IPS-20b (cell line): ENCODE data around the gene SULT1A2.
"Not testable (repeated sequence)": the region's sequence is repeated elsewhere in the genome, so short reads cannot be mapped to it uniquely, and the experiment has no call there.

ENCODE experiments used
- H3K27ac ChIP-seq: one replicate; pipeline ENCODE4 v1.5.1; 2013; ENCODE audit warnings: low read length
- H3K27me3 ChIP-seq: 2 replicates; pipeline ENCODE4 v1.6.1; 2013; ENCODE audit warnings: mild to moderate bottlenecking, low read length, inconsistent platforms; ENCODE audit not compliant: insufficient read depth
- H3K36me3 ChIP-seq: 2 replicates; pipeline ENCODE4 v1.6.1; 2013; ENCODE audit warnings: low read depth, mild to moderate bottlenecking, inconsistent platforms, low read length, moderate library complexity; ENCODE audit not compliant: insufficient read depth
- H3K4me1 ChIP-seq: 2 replicates; pipeline ENCODE4 v1.6.1; 2013; ENCODE audit warnings: mild to moderate bottlenecking, control low read depth, inconsistent platforms, low read length, moderate library complexity; ENCODE audit not compliant: insufficient read depth
- H3K4me3 ChIP-seq: 2 replicates; pipeline ENCODE4 v1.5.1; 2013; ENCODE audit warnings: mild to moderate bottlenecking, low read length, inconsistent platforms
- H3K9ac ChIP-seq: 2 replicates; pipeline ENCODE4 v1.6.1; 2013; ENCODE audit warnings: low read depth, mild to moderate bottlenecking, inconsistent platforms, low read length, moderate library complexity
- H3K9me3 ChIP-seq: 2 replicates; pipeline ENCODE4 v1.6.1; 2013; ENCODE audit warnings: mild to moderate bottlenecking, low read depth, low read length, inconsistent platforms; ENCODE audit not compliant: insufficient read depth

SULT1A2 gene

DNA sequence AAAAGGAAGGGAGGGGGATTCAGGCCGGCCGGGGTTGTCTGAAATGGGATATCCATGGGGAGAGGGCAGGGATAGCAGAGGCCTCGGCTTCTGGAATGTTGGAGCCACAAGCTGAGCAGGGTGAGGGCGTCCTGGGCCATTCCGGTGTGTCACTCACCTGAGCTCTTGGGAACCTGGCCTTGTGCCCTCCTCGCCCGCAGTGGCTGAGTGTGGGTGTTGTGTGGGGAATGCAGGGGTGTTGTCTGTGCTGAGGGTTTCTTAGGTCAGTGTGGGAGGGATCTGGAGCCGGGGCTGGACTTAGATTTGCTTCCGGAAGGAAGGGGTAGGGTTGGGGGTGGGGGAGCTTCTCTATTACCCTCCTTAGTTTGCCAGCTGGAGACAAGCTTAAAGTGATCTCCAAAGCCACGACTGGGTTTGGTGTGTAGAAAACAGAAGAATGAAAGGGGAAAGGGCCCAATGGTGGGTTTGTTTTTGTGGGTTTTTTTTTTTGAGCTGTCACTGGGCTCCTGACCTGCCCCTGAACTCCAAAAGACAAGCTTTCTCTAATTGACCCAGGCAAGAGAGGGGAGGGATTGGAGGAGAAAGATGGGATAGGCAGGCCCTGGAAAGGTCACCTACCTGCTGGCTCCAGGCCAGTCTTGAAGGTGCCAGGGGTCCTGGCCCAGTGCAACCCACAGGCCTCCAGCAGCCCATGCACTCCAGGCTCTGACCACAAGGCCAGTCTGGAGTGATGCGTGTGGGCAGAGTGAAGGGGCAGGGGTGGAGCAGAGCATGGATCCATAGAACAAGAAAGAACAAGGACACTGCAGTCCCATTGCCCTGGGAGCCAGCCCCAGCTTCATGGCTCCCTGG, at the start of gene SULT1A2:
Gene SULT1A2, minus strand, starts transcription at position 211 of the 852 bp plus-strand sequence. CDS start 1,120 bp downstream, outside the sequence.
- no peak within 1 kb of the TSS for H3K9ac ChIP-seq
- H3K27ac ChIP-seq: no peak within 1 kb of the TSS
- H3K9me3 ChIP-seq: no peaks in the 10 kb centered on the region
- H3K4me1 ChIP-seq: peaks cover 7% of the 10 kb centered on the region; the same call in 1 of the 2 replicates
- no peaks in the 10 kb centered on the region for H3K36me3 ChIP-seq
- no peaks in the 10 kb centered on the region for H3K27me3 ChIP-seq
- no peak within 1 kb of the TSS for H3K4me3 ChIP-seq

DNA sequence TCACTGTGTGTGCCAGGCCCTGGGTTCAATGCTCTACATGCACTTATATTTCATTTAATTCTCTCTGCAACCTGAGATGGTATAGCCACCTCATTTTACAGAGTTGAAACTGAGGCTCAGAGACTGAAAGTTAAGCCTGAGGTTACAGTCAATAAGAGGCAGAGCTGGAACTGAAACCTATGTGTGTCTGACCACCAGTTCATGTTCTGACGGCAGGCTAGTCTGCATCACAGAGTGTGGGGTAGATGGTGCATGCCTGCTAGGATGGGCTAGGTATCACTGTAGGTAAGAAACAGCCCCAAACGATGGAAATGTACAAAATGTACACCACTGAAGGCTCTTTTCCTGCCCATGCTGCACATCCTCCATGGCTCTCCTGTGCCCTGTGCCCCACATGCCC, 43.1 kb upstream of the SULT1A2 start:
- not testable (repeated sequence) for H3K9ac ChIP-seq, H3K9me3 ChIP-seq, H3K27me3 ChIP-seq, H3K27ac ChIP-seq, H3K36me3 ChIP-seq, H3K4me3 ChIP-seq, H3K4me1 ChIP-seq

DNA sequence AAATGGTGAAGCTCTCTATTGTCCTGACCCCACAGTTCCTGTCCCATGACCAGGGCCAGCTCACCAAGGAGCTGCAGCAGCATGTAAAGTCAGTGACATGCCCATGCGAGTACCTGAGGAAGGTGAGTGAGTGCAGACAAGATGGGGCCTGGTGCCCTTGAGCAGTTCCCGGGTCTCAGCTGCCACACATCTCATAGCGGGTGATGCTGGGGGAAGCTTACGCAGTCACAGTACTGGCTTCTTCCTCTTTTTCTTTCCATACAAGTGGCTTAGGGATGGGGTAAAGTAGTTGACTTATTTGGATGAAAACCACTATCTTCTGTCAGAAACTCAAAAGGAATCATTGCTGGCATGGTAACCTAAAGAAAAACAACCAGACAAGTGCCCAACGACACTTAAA, 41.5 kb upstream of the SULT1A2 start:
- H3K9me3 ChIP-seq, H3K27me3 ChIP-seq, H3K4me1 ChIP-seq, H3K36me3 ChIP-seq, H3K4me3 ChIP-seq, H3K9ac ChIP-seq, H3K27ac ChIP-seq: not testable (repeated sequence)

DNA sequence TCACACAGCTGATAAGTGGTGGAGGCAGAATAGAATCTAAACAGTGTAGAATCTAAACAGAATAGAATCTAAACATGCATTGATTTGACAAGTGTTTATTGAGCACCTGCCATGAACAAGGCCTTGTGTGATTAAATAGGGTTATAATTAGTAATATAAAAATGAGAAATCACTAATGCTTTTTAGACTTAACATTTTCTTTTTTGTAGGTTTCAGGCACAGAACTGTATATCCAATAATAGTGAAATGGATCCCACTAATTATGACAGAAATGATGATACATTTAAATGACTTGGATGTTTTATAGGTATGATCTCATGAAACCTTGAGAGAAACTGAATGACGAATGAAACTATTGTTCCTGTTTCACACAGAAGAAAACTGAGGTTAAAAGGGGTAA, 40.9 kb upstream of the SULT1A2 start, which contains the start of gene NPIPB8:
Gene NPIPB8, plus strand, starts transcription at position 301 of the 400 bp plus-strand sequence. CDS start 296 bp downstream, outside the sequence.
- not testable (repeated sequence) for H3K27me3 ChIP-seq, H3K4me3 ChIP-seq, H3K9ac ChIP-seq, H3K36me3 ChIP-seq, H3K27ac ChIP-seq, H3K9me3 ChIP-seq, H3K4me1 ChIP-seq

DNA sequence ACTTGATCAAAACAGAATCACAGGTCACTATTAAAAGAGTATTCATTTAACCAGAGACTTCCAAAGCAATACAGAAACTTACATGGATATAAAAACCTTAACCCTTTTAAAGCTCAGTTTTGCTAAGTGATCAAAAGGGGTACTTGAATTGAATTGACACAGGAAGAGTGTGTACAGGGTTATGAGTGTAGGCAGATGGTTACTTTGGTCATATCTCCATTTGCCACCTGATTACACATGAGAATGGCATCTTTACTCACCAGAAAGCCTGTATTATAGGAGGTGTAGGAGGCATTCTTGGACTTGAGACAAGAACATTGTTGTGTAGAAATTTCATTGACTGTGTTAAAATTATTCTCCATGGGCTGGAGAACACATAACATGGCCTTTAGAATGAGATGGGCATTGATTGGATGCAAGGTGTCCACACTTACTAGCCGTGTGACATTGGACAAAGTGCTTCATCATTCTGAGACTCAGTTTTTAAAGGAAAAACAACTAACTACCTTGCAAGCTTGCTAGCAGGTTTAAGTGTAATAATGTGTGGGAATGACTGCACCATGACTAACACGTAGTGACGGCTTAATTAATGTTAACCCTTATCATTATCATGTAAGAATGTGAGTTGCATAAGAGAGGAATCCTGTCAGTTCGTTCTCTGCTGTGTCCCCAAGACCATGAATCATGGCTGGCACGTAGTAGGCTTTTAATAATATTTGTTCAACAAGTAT, 39.4 kb upstream of the SULT1A2 start:
- not testable (repeated sequence) for H3K9ac ChIP-seq, H3K27ac ChIP-seq, H3K9me3 ChIP-seq, H3K27me3 ChIP-seq, H3K4me3 ChIP-seq, H3K36me3 ChIP-seq, H3K4me1 ChIP-seq

DNA sequence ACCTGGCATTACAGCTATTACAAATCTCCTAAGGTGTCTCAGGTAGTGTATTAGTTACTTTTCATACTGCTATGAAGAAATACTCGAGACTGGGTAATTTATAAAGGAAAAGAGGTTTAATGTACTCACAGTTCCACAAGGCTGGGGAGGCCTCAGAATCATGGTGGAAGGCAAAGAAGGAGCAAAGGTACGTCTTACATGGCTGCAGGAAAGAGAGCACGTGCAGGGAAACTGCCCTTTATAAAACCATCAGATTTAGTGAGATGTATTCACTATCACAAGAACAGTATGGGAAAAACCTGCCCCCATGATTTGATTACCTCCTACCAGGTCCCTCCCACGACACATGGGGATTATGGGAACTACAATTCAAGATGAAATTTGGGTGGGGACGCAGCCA, 34.1 kb upstream of the SULT1A2 start:
- H3K27ac ChIP-seq, H3K4me3 ChIP-seq, H3K4me1 ChIP-seq, H3K27me3 ChIP-seq, H3K36me3 ChIP-seq, H3K9me3 ChIP-seq, H3K9ac ChIP-seq: not testable (repeated sequence)

DNA sequence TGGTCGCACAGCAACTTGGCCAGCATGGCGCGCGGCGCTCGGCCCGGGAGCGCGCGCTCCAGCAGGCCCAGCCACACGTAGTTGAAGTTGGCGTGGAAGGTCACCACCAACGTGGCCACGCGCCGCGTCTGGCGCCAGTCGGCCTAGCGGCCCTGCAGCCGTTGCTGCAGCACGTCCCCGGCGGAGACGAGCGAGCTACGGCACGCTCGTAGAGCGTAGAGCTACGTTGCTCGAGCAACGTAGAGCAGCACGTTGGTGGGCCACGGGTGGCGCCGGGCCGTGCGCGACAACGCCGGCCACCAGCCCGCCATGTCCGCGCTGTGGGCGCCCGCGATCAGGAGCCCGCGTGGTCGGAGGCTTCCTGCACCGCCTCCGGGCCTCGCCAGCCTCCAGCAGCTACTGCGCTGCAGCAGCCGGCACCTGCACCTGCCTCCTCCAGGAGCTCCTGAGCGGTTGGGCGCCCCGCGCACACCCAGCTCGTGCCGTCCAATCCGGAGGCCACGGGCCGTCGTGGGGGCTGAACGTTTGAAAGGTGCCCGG, 26.4 kb upstream of the SULT1A2 start:
- Histone ChIP-seq H3K27ac (no peak overlapping the region), H3K4me1 (peaks cover 5% of the 10 kb centered on the region; the same call in 1 of the 2 replicates), H3K36me3 (no peaks in the 10 kb centered on the region), H3K4me3 (no peak overlapping the region), H3K27me3 (no peaks in the 10 kb centered on the region), H3K9me3 (no peaks in the 10 kb centered on the region), H3K9ac (no peak overlapping the region)

DNA sequence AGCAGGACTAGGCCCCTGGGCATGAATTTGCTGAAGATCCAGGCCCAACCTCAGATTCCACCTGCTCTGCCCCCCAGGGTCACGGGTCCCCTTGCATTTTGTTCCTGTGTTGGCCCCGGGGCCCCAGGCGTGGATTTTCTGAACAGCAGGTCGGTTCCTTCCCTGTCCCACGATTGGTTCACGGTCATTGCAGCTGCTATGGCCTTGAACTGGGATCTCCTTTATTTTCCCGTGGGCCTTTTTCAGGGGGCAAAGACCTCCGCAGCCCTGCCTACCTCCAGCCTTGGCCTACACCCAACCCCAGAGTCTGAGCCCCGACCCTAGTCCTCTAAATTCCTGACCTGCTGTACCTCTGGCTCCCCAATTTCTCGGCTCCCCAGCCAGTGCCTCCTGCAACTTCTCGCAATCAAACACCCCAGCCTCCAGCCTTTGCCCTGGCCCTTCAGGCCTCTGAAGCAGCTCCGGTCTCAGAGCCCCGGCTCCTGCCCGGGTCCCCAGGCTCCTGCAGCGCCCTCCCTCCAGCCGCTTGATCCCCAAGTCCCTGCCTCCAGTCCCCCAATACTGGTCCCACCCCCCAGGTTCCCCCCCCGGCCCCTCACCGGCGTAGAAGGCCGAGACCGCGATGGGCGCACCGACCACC, 25.8 kb upstream of the SULT1A2 start:
- H3K9ac ChIP-seq, H3K4me1 ChIP-seq, H3K27ac ChIP-seq, H3K9me3 ChIP-seq, H3K27me3 ChIP-seq, H3K36me3 ChIP-seq, H3K4me3 ChIP-seq: not testable (repeated sequence)

DNA sequence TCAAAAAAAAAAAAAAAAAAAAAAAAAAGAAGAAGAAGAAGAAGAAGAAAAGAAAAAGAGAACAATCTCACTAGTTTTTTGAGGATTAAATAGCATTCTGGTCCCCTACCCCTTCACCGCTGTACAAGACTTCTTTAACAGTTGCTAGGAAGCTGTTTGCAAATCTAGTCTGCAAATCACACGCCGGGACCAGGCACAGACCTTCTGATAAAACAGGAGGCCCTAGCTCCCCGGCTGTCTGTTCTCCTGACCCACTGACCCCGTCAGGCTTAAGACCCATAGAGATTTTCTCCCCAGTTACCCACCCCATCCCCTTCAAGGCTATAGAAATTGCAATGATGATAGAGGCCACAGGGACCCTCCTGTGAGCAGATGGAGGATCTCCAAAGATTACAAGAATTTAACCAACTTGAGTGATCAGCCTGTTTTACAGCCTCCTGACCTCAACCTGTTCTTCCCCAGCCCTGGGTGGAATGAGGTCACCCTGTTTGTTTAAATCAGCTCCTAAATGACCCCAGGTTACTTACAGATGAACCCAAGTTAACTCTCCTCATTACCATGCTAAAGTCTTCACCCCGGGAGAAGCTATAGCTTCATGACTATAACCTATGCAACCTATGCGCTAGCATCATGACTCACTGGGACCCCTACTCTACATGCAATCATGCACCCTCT, 24.8 kb upstream of the SULT1A2 start:
- Histone ChIP-seq H3K4me3 (no peak overlapping the region), H3K27me3 (no peaks in the 10 kb centered on the region)

DNA sequence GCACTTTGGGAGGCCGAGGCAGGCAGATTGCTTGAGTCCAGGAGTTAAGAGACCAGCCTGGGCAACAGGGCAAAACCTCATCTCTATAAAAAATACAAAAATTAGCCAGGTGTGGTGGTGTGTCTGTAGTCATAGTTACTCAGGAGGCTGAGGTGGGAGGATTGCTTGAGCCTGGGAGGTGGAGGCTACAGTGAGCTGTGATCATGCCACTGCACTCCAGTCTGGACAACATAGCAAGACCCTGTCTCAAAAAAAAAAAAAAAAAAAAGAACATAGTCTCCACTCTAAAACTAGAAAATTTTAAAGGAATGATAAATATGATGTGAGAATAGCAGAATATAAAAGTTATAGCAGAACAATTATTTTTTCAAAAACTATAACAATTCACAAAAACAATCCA, 23.5 kb upstream of the SULT1A2 start:
- H3K27me3 ChIP-seq, H3K36me3 ChIP-seq: not testable (repeated sequence)

More for the DNA sequence above, 24.8 kb upstream of the SULT1A2 start:
- H3K9ac ChIP-seq: no peak overlapping the region
- no peaks in the 10 kb centered on the region for H3K36me3 ChIP-seq
- H3K9me3 ChIP-seq: no peaks in the 10 kb centered on the region
- no peak overlapping the region for H3K27ac ChIP-seq
- H3K4me1 ChIP-seq: peaks cover 13% of the 10 kb centered on the region

DNA sequence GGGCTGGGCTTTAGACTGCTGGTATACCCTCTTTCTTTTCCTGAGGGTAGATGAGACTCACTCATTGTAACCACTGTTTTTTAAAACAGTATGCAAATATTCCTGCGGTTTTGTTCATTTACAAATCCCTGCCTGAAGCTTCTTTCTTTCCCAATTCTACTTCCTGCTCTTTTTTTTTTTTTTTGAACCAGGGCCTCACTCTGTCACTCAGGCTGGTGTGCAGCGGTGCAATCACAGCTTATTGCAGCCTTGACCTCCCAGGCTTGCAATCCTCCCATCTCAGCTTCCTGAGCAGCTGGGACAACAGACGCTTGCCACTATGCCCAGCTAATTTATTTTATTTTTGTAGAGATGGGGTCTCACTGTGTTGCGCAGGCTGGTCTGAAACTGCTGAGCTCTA, 21.0 kb upstream of the SULT1A2 start:
- no peak overlapping the region for H3K4me3 ChIP-seq
- no peak overlapping the region for H3K27ac ChIP-seq
- H3K9me3 ChIP-seq: no peaks in the 10 kb centered on the region
- peak overlapping the region; percentile 48; the same call in 1 of the 2 replicates for H3K9ac ChIP-seq
- H3K4me1 ChIP-seq: peaks cover 13% of the 10 kb centered on the region
- no peaks in the 10 kb centered on the region for H3K27me3 ChIP-seq
- no peaks in the 10 kb centered on the region for H3K36me3 ChIP-seq

More for the DNA sequence above, 23.5 kb upstream of the SULT1A2 start:
- H3K9me3 ChIP-seq, H3K9ac ChIP-seq, H3K4me3 ChIP-seq, H3K27ac ChIP-seq: not testable (repeated sequence)
- H3K4me1 ChIP-seq: peaks cover 13% of the 10 kb centered on the region
